SIG-M5 treated with dmso at 0.1 percent for 504 hours (cell line): ENCODE measurements around the gene CAMK1G.

Experiments
- DNase-seq: peaks from one replicate; lab custom pipeline; 2025; ENCODE audit not compliant: unreplicated experiment; lab: John Stamatoyannopoulos, UW

Gene CAMK1G

GRCh38 chr1:209618756-209619420 lies 35.4 kb downstream of the CAMK1G start:
- no peak for DNase-seq

GRCh38 chr1:209619696-209620486 lies 36.4 kb downstream of the CAMK1G start:
- no peak for DNase-seq

- DNase-seq, result no peak
These were observed 37.0 kb downstream of the CAMK1G start for GRCh38 chr1:209620487-209620884.

DNA sequence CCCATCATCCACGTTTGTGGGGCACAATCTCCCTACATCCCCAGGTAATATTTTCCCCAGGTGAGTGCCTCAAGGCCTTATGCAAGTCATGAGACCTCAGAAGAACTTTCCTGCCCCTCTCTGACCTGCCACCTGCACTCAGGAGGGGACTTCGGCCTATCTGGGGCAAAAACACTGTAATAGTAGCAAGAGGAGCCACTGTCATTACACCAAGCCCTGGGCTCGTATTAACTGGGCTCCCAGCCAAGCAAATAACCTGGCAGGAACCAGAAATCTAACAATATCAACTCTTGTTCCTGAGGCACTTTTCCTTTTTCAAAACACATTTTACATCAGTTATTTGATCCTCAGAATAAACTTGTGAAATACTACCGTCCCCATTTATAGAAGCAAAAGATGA lies 37.8 kb downstream of the CAMK1G start:
- DNase-seq, result no peak

DNA sequence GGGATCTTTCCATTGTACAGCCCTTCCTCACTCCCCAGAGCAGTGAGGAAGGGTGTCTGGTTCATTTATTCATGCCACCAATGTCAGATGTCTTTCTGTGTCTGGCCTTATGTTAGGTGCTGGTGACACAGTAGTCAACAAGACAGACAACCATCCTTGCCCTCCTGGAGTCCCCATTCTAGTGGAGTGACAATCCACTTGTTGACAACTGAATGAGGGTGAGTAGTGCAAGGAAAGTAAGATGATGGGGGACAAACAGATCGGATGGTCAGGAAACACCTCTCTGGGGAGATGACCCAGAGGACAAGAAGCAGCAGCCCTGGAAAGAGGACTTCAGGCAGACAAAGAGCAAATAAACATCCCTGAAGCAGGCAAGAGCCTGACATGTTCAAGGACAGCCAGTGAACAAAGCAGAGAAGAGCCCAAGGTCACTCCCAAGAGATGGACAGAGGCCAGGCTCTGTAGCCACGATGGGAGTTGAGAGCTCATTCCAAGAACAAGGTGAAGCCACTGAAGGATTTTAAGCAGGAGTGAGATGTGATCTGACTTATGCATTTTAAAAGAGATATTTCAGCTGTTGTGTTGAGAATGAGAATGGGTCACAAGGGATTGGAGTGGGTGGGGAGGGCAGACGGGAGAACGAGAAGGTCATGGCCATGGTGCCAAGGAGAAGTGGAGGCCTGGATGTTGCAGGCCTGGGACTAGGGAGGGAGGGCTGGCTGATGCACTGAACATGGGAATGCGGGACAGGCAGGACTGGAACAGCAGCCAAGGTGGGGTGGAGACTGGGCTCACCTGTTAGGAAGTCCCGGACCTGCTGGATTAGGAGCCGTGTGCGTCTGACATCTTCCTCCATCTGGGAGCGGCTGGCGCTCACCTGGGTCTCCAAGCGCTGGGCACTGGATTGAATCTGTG lies 38.5 kb downstream of the CAMK1G start:
- no peak for DNase-seq

GRCh38 chr1:209622841-209623829 lies 39.6 kb downstream of the CAMK1G start:
- DNase-seq, result no peak

DNA sequence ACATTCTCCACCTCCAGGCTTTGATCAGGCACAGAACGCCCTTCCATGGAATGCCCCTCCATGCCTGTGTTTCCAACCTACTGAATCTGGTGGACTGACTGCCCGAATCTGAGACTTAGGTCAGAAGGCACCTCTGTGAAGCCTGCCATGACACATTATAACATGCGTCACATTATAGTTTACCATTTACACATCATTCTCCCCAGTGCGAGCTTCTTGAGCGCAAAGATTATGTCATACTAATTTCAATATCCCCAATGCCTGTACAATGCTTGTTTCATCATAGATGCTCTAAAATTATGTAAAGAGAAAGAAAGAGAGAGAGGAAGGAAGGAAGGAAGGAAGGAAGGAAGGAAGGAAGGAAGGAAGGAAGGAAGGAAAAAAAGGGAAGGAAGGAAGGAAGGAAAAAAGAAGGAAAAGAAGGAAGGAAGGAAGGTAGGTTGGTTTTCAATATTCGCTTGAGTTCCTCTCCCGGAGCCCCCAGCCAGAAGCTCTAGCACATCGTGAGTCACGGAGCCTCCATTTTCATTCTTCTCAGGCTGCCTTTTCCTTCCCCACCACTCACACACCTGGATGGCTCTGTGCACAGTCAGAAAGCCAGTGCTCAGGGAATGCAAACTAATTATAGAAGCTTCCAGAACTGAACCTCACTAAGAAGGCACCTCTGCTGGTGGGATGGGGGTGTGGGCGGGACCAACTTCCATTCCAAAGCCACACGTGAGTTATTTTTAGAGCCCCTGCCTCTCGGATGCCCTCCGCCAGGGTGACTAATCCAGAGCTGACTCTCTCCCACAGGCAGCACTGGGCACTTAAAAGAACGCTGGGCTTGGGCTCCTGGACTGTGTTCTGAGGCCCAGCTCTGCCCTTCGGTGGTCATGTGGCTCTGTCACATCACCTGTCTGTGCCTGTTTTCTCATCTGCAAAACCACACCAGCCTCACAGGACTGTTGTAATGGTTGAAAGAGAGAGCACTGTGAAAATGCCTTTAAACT lies 41.3 kb downstream of the CAMK1G start:
- DNase-seq, result no peak

DNA sequence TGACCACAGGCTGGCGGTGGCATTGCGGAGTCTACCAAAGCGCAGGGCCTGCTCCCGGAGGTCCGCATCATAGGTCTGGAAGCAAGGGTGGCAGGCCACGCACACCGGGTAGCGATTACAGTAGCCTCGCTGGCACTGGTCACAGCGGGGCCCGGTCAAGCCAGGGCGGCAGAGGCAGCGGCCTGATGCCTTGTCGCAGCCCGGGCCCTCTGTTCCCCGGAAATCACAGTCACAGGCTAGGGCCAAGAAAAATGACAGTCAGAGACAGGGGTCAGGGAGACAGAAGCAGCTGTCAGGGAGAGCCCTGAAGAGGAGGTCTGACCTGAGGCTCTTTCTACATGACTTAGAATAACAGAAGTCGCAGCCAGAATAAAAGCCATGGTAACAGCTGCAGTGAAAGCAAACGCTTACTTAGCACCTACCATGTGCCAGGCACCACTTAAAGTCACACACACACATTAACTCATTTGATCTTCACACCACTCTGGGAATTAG lies 42.3 kb downstream of the CAMK1G start:
- DNase-seq, result no peak

GRCh38 chr1:209626346-209627026 lies 43.0 kb downstream of the CAMK1G start:
- no peak for DNase-seq

DNA sequence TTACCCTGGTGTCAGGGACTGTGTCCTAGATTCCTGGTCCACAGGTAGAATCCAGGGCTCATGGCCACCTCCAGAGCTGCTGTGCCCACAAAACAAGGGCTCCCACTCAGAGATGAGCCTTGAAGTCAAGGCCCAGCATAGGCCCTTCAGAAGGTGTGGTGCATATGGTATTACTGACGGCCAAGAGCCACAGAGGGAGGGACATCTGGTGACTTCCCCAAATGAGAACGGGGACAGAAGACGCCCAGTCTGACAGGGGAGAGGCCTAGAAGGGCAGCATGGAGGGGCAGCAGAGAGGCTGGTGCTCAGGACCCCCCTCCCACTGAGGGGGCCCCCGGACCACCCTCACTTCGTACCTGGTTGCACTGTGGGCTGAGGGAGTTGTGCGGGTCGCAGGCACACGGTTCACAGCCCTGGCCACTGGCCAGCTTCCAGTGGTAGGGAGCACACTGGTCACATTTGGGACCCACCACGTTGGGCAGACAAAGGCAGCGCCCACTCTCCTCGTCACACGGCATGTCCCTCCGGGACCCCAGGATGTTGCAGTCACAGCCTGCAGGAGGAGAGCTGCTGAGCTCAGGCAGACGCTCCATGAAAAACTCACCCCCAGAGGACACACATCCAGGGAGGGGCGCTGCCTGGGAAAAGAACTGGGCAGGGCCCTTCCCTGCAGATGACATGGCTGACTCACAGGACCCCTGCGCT lies 43.7 kb downstream of the CAMK1G start:
- no peak for DNase-seq

GRCh38 chr1:209627732-209628196 lies 44.2 kb downstream of the CAMK1G start:
- DNase-seq, result peak; percentile 48

GRCh38 chr1:209628618-209629299 lies 45.2 kb downstream of the CAMK1G start:
- no peak for DNase-seq

DNA sequence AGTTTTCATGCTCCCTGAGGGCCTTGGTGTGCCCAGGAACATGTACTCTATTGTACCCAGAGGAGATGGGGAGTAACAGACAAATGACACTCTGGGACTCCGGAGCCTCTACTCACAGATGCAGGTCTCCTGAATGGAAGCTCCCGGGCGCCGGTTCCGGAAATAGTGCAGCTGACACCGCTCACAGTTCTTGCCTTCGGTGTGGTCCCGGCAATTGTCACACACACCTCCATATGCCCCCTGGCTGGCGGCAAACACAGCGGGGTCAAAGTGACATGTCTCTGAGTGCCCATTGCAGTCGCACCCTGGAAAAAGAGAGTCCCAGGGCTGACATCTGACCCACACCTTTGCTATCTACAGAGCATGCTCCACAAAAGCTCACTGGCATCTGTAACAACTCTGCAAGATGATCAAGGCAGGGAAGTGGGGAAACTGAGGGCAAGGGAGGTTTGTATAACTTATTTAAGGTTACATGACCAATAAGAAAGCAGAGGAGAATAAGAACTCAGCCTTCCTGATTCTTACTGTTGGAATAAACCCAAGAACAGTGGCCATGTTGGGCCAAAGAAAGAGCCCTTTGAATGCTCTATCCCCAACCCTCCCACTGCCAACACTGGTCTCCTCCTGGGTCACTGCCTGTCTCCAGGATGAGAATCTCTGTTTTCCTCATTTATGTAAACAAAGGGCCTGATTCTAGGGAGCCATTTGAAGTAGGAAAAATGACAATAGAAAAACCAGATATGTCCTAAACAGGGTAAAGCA lies 46.3 kb downstream of the CAMK1G start:
- no peak for DNase-seq

DNA sequence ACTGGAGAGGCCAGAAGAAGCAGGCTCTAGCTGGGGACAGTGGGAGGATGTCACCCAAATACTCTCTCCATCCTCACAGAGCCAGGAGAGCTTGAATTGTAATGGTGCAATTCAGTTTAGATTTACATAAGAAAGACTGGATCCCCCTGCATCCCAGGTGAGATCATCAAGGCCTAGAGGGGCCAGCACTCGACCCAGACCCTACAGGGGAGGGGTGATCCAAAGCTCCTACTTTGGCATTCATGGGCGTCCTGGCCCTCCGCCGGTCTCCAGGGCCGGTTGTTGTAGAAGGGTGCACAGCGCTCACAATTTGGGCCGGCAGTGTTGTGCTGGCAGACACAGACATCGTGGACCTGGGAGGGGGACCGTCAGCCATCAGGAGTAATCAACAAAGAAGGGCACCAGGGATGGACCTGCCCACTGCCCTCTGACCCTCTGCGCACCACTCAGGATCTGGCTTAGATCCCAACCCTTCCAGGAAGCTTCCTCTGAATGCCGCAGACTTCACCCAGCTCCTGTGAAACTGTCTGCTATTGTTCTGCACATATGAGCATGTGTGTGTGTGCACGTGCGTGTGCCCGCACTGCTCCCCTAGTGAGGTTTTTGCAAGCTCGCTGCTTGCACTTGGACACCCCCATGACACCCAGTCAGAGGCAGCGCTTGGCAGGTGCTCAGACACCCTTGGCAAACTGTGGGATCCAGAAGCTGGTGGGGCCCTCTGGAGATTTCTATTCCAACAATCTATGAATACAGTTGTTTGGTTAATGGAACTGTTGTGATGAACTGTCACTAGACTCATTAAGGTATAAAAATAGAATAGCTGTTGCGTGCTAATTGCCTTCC lies 47.1 kb downstream of the CAMK1G start:
- no peak for DNase-seq

DNA sequence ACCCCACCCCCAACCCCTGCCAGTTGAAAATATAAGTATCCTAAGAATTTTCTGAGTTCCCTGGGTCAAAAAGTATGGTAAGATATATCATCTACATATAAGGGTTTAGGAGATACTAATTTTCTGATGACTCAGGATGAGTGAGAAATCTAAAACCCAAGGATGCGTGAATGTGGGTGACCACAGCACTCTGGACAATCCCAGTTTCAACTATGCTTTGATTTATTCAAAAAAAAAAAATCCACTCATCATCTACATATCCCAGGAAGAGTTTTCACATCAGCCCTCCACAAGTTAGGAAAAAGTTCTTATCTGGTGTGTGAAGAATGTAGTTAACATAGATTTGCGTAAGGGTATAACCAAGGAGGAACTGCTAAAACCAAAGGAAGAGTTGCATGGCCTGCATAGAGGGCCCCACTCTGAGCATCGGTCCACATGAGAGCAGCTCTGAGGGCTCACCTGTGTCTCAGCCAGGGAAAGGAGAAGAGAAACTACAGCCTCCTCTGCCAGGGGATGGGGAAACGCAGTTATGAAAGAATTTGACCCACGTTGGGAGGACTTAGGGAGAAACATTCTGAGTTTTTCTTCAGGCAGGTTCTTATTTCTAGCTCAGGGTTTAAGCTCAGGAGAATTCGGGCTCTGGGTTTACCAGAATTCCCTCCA lies 50.0 kb downstream of the CAMK1G start:
- DNase-seq, result peak; percentile 67
